ENCODE results near the gene INTS14.
"Not testable (repeated sequence)": the region's sequence is repeated elsewhere in the genome, so short reads cannot be mapped to it uniquely, and the experiment has no call there.

Gene INTS14

GRCh38 chr15:65631503-65631902, 20.6 kb upstream of the INTS14 start:
- DNase-seq (ENCODE audit: low read depth), result no peak

- DNase-seq (ENCODE audit: low read depth), result no peak
Observed at GRCh38 chr15:65630760-65631159, 19.8 kb upstream of the INTS14 start.

DNA sequence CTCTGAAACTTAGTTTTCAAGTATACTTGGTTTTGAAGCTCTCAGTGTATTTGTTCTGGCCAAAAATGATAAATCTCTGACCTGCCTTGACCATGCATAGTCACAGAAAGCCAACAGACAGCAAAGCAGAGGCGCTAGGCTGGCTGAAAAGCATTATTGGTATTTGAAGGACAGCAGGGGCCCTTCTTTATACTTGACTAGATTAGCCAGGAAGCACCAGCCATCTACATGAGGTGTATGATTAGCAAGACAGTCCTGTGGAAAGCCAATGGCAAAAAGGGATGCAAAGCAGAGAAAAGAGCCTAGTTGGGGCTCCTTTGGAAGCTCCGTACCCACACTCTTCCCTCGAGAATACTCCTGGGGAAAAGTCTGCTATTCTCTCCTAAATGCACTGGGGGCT, 18.6 kb upstream of the INTS14 start:
- no peak for DNase-seq (ENCODE audit: low read depth)

DNA sequence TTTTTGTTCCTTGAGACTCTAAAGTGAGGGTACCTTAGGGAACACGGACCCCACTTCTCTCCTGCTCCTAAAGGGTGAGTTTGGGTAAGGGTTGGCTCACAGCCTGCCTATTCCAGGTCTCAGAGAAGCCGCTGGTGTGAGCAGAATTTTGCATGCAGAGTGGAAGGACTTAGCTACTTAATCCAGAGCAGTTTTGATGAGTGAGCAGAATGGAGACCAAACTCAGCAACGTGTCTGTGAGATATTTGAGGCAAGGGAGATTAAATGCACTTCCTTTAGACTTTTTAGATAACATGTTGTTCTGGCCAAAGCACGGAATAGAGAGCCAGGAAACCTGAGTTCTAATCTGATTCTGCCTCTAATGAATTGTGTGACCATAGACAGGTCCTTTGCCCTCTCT, 15.9 kb upstream of the INTS14 start:
- no peak for DNase-seq (ENCODE audit: low read depth)

DNA sequence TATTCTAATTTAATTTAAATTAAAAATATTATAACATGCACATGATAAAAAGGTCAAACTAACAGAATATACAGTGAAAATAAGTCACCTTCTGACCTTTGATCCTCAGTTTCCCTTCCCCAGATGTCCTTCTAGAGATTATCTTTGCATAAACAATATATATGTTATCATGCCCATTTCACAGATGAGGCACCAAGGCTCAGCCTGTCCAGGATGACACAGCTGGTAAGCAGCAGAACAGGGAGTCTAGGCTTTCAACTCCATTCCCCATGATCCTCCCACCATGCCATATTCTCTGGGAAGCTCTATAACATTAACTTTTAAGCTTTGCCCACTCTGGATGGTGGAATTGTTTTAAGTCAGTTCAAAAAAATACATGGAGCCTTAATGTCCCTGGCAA, 12.2 kb upstream of the INTS14 start:
- DNase-seq (ENCODE audit: low read depth), result no peak

DNA sequence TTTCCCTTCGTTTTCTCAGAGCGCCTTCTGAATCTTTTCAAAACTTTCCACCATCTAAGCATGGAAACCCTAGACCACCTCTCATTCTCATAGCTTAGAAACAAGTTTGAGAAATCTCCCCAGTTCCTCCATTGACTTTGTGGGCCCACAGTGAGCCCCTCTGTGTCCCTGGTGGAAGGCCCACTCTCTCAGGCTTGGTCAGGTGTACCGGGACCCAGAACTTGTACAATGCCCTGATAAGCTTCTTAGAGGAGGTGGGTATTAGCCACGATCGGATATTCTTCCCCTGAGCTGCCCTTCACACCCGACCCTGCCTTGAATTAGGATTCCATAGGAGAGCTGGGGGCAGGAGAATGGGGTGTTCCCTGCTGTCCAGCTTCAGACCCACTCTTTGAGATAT, 10.7 kb upstream of the INTS14 start, which contains the start of gene SLC24A1:
TSS of gene SLC24A1 (plus strand) at position 301 of the 400 bp plus-strand sequence. CDS start 2,143 bp downstream, outside the sequence.
- DNase-seq (ENCODE audit: low read depth), result no peak

- DNase-seq (ENCODE audit: low read depth), result no peak
Observed at GRCh38 chr15:65620833-65621232, 9.9 kb upstream of the INTS14 start.

DNA sequence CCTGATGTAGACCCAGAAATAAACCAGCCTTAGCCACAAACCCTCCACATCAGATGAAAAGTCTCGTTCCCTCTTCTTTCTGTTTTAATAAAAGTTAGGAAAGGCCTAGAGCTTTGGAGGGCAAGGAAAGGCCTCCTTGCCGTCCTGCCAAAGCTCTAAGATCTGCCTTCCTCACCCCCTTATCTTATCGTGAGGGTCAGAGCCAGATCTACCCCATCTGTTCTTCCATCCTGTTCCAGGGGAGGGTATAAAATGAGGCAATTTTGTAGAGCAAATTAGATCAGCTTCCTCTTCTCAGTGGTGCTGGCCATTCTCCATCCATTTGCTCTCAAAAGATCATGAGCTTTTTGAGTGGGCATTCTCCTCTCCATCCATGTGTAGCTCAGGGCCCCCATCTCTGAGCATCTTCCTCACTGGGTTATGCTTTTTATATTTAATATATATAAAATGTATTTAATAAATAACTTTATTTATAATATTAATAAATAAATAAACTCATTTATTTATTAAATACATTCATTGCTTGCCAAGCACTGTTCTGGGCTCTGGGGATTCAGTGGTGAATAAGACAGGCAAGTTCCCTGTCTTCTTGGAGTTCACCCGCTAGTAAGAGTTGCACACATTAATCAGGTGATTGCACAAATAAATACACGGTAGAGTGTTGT, 8.8 kb upstream of the INTS14 start:
- no peak for DNase-seq (ENCODE audit: low read depth)

DNA sequence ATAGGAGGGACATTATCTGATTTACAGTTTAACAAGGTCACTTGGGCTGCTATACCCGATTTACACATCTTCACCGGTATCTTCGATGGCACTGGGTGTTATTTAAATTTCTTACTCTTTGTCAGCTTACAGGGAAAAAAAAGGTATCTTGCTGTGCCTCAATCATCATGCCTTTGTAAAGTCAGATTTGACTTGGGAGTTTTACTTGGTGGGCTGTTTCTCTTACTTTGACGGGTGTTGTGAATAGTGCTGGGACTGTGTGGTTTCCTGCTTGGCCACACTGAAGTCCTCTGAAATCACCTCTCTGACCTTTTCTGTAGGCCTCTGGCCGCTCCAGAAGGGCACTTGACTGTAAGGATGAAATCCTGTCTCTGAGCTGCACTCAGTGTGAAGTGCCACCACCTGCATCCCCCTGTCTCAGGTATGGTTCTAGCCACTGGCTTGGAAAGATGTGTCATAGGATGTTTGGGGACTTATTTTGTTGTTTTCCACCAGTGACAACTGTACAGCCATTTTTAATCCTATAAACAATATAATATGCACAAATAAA, 7.7 kb upstream of the INTS14 start:
- DNase-seq (ENCODE audit: low read depth), result no peak

- not testable (repeated sequence) for DNase-seq (ENCODE audit: low read depth)
Observed at GRCh38 chr15:65615887-65616286, 5.0 kb upstream of the INTS14 start.

- DNase-seq (ENCODE audit: low read depth), result no peak
Observed at GRCh38 chr15:65612949-65613744, 2.2 kb upstream of the INTS14 start.

DNA sequence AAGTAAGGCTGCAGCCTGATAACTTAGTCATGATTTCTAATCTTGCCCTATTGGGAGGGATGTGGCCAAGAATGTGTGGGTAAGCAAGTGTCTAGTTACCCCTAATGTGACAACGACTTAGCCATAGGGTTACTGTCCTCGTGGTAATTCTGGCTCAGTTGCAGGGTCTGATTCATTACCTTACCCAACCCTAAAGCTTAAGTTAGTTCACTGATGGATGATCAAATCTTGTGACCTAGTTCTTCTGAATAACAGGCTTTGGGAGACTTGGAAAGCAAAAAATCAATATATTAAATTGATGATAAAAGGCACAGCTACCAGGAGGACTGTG, 1.6 kb upstream of the INTS14 start:
- no peak for DNase-seq (ENCODE audit: low read depth)

DNA sequence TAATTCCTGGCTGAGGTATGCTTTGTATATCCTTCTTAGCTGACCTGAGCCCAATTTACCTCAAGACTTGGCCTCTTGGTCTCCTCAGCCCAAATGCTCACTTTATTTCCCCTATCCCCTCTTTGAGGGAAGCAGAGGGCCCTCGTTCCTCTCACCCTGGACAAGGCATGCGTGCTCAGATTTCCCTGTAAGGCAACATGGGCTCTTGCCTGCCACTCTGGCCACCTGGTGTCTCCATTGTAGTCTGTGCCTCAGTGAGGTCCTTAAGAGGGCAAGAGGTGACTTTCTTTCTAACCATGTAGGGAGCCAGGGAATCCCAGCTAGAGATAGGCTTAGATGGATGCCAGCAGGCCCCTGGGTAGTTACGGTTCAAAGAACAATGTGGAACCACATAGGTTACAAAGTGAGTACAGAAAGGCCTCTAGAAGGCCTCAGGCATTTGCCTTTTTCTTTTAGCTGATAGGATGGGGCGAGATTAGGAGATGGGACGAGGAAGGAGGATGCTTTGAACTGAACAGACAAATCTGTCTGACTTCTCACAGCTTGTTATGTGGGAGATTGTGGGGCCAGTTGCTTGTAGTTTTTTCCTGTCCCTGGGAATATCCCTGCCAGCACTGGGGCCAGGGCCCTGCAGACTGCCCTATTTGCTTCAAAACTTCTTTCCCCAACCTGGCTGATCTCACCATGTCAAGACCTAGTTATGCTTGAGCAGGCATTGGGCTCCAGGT, 1.1 kb upstream of the INTS14 start:
- no peak for DNase-seq (ENCODE audit: low read depth)

- no peak for DNase-seq (ENCODE audit: low read depth)
Observed at GRCh38 chr15:65603559-65603958, 7.4 kb downstream of the INTS14 start.

- no peak for DNase-seq (ENCODE audit: low read depth)
Observed at GRCh38 chr15:65603134-65603533, 7.8 kb downstream of the INTS14 start.

DNA sequence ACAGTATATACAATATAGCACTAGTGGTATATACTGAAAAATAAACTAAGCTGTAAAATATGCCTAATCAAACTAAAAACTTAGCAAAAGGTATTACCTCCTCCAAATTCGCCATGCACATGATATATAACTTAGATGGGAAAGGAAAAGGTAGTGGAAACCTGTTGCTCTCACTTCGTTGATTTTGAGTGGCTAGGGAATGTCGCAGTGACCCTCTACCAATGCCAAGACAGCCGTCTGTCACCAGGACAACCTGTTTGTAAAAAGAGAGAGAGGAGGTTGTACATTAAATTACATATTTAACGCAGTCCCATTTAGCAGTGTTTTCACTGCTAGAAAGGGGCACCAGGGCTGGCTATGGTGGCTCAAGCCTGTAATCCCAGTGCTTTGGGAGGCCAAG, 11.3 kb downstream of the INTS14 start:
- no peak for DNase-seq (ENCODE audit: low read depth)

DNA sequence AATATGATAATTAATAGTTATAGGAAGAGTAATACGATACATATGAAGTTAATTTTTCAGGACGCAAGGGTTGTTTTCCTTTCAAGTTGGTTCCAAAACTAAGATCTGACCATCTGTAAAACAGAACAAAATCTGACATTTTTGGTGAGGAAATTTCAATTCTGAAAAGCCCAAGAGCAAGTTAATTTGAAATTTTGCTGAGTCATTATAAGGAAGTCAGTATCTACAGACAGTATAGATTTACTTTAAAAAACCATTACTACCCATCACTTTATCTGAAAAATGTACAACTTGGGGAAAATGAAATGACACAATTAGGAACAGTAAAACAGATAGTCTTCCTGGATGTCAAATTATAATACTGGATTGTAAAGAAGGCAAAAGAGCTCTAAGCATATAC, 12.5 kb downstream of the INTS14 start:
- no peak for DNase-seq (ENCODE audit: low read depth)

- no peak for DNase-seq (ENCODE audit: low read depth)
Observed at GRCh38 chr15:65595960-65596359, 15.0 kb downstream of the INTS14 start.

GRCh38 chr15:65587094-65587493, 23.8 kb downstream of the INTS14 start:
- DNase-seq (ENCODE audit: low read depth), result no peak

DNA sequence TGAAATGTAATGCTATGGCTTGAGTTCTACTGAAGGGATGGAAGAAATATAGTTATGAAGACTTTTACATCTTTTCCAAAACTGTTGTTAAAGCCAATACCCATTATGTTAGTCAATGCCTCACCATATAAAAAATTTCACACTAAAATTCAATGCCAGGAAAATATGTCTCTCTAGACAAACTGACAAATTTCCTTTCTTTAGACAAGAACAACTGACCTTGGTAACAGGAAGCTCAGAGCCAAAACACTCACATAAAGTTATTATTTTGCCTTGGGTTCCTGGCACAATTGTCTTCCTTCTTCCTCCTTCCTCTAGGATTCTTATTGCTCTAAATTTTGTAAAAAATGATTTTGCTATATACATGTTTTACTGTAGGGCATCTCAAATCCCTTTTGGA, 26.7 kb downstream of the INTS14 start:
- DNase-seq (ENCODE audit: low read depth), result no peak

GRCh38 chr15:65583701-65584100, 27.2 kb downstream of the INTS14 start:
- DNase-seq (ENCODE audit: low read depth), result no peak

DNA sequence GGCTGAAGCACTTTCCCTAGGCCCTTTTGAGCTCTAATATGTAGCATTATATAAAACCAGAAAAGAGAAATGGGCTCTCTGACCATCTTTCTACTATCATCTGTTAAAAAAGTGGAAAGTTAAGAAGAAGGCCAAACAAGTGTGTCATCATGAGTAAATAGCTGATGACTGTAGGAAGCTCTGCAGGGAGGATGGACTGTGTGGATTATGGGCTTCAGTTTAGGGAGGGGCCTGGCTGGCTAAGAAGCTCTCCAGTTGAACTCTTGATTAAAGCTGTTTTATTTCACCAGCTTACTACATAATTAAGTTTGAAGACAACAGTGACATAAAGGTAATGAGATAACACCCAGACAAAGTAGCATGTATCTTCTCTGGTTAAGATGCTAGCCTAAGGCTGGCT, 30.6 kb downstream of the INTS14 start:
- DNase-seq (ENCODE audit: low read depth), result no peak

DNA sequence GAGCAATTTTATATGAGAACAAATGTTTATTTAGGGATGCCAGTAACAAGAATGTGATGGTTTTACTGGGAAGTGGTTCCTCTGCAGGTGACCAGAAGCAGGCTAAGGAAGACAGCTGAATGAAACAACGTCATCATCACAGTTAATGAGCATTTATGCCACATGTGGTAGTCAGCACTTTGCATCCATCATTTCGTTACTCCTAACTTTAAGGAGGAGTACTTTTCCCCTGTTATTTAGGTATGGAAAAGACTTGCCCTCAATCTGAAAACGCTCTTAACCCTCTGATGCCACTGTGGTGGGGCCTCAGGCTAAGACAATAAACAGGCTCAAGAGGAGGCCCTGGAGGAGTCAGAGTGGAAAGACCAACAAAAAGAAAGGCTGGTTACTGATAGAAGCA, 31.2 kb downstream of the INTS14 start:
- no peak for DNase-seq (ENCODE audit: low read depth)

All from stimulated activated CD8-positive, alpha-beta memory T cell treated with anti-CD3 and anti-CD28 coated beads, Interleukin-12 subunit alpha, Interleukin-12 subunit beta, amount 100 ng/mL, for 4 hours (primary cell).